Measurements from ENCODE around the gene RAB6D. TPM values are rescaled to one million over a fixed set of nuclear protein-coding genes. Genes with fewer than 3 reads are reported as not detected.

Gene RAB6D
- total RNA-seq = under 0.01 and 0.11 TPM in 2 replicates

DNA sequence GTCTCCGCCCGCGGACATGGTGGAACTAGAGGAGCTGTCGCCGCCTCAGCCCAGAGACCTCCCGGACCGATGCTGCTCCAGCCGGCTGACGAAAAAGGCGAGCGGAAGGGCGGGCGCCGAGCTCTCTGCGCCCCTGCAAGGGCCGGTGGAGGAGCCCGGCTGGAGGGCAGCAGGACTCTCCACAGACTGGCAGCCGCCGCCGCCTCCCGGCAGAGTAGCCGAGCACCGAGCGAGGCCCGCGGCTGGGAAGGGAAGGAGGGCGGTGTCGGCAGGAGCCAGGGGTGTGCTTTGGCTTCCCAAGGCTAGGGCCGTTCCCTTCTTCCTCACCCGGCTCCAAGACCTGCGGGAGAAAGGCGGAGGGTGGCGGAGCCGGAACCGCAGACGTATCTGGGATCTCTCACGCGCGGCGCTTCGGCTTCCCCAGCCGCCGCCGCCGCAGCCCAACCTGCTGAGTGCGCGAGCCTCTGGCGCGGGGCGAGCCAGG is at the start of gene RAB6D:
TSS of gene RAB6D (minus strand) at position 466 of the 484 bp plus-strand sequence. CDS start at position 18, 448 bp downstream.

Other genes starting within 250 kb of the RAB6D start
- 0.17 and 1.1 TPM in 2 replicates for gene POTEE, start 154.6 kb downstream of the RAB6D start, total RNA-seq
- not detected in 2 replicates for gene TUBA3D, start 112.0 kb upstream of the RAB6D start, total RNA-seq
- gene MZT2A, start 128.2 kb upstream of the RAB6D start, total RNA-seq = 63.7 and 126 TPM in 2 replicates
- 1.0 and 10.6 TPM in 2 replicates for gene CCDC74A, start 163.7 kb upstream of the RAB6D start, total RNA-seq